ENCODE data around the gene FAM216B.
"Not testable (repeated sequence)": the region's sequence is repeated elsewhere in the genome, so short reads cannot be mapped to it uniquely, and the experiment has no call there.

FAM216B gene

DNA sequence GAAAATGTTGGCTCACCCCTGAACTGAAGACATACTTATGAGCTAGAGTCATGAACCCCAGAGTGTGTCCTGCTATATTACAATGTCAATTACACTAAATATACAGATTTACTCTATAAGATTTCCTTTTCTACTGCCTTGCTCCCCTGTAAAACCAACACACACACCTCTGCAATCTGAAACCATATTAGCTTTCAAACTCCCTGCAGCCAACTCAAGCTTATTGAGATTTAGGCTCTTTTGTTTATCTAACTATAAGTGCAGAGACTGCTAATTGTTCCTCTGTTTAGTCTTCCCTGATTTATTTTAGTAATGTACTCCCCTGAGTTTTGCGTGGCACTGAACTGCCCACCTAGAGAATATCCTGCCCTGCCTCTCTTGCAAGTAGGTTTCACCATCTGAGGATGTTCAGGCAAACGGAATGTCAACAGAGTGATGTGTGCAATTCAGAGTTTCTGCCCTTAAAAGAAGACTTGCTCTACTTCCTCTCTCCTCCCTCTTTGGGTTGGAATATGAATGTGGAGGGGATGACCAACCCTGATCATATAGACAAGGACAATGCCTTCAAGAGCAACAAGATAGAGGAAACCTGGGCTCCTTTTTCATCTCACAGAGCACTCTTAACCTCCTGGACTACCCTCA lies 22.3 kb downstream of the FAM216B start:
- Mint-ChIP-seq H3K9me3 (no peaks in the 10 kb centered on the region), H3K27me3 (peaks cover 2% of the 10 kb centered on the region), H3K27ac (no peak overlapping the region), H3K4me1 (no peaks in the 10 kb centered on the region), H3K36me3 (no peaks in the 10 kb centered on the region), H3K4me3 (no peak overlapping the region)

DNA sequence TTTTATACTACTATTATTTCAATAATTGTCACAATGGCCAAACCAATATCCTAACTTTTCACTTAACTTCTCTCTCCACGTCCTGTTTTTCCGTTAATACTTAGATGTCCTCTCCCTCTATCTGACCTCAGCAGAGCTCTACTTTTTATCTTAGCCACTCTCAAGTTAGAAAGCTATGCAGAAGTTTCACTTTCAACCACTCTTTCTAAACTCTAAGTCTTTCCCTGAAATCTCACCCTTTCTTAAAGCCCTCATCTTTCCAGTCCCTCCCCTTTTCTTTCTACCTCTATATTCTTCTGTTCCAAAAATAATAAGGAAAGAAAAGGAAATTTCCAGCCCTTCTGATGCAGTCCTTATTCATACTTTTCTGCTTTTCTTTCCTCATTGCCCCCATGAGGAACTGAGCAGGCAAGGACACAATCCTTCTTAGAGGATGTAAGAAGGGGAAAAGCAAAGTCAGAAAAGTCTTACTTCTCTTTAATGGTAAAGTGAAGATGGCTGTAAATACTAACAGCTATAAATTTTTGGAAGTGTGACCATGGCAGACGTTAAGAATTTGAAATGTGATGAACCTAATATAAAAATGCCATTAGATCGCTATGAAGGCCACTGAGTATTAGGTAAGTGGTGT lies 23.0 kb downstream of the FAM216B start:
- H3K36me3 Mint-ChIP-seq = no peaks in the 10 kb centered on the region
- peaks cover 5% of the 10 kb centered on the region for H3K27me3 Mint-ChIP-seq
- H3K4me3 Mint-ChIP-seq = no peak overlapping the region
- H3K27ac Mint-ChIP-seq = no peak overlapping the region
- H3K4me1 Mint-ChIP-seq = no peaks in the 10 kb centered on the region
- H3K9me3 Mint-ChIP-seq = no peaks in the 10 kb centered on the region

DNA sequence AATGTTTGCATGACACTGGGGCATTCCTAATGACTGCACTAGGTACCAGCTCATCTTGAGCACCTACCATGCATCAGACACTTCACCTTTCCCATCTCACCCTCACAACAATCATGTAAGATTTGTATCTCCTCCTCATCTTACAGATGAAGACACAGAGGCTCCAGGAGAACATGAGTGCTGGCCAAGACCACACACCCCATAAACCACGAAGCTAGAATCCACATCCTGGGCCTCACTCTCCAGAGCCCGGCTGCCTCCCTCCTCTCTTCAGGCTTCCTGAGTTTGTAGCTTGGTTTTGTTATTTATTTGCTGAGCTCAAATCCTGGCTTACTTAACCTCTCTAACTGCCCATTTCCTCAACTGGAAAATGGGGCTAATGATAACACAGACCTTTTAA lies 25.9 kb downstream of the FAM216B start:
- no peak overlapping the region for H3K4me3 Mint-ChIP-seq
- no peaks in the 10 kb centered on the region for H3K36me3 Mint-ChIP-seq
- H3K9me3 Mint-ChIP-seq = no peaks in the 10 kb centered on the region
- peaks cover 8% of the 10 kb centered on the region for H3K27me3 Mint-ChIP-seq
- no peak overlapping the region for H3K27ac Mint-ChIP-seq
- no peaks in the 10 kb centered on the region for H3K4me1 Mint-ChIP-seq

DNA sequence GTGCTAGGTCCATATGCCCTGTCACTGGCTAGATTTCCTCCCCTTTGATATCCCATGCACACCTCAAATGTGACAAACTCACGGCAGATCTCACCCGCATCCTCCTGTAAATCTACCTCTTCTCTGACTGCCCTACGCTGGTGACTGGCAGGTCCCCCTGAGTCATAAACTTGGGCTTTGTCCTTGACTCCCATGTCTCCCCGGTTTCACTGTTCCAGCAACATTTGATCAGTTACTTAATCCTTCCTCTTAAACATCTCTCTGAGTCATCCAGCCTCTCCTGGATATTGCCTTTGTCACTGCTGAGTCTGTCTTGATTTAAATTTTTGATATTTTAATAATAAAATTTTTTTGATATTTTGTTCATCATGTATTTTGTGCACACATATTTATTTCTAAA lies 26.5 kb downstream of the FAM216B start:
- no peak overlapping the region for H3K4me3 Mint-ChIP-seq
- no peaks in the 10 kb centered on the region for H3K9me3 Mint-ChIP-seq
- no peaks in the 10 kb centered on the region for H3K4me1 Mint-ChIP-seq
- no peak overlapping the region for H3K27ac Mint-ChIP-seq
- H3K27me3 Mint-ChIP-seq = peaks cover 8% of the 10 kb centered on the region
- H3K36me3 Mint-ChIP-seq = no peaks in the 10 kb centered on the region

DNA sequence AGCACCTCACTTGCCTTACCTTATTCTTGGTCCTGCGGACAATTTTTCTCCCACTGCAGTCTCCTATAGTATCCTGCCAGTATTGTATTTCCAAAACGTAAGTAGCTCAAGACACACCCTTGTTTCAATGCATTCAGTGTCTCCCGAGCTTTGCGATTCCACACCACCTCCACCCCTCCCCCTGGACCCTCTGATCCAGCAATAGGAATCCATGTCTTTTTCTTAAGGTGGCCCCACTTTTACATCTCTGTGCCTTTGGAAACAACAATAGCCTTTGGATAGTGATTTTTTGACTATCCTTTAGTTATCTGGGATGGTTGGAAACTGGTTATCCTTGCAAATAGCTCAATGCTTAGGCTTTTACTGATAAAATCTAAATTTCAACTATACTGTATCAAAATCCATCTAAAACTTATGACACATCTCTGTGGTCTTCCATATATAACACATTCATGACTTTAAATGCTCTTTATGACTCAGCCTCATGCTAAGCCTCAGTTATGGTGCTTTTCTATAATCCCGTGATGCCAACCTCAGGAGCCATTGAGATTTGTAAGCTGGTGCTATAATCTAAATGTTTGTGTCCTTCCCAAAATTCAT lies 27.1 kb downstream of the FAM216B start:
- H3K9me3 Mint-ChIP-seq = no peaks in the 10 kb centered on the region
- no peak overlapping the region for H3K4me3 Mint-ChIP-seq
- no peaks in the 10 kb centered on the region for H3K36me3 Mint-ChIP-seq
- peaks cover 10% of the 10 kb centered on the region for H3K27me3 Mint-ChIP-seq
- H3K4me1 Mint-ChIP-seq = no peaks in the 10 kb centered on the region
- H3K27ac Mint-ChIP-seq = no peak overlapping the region

DNA sequence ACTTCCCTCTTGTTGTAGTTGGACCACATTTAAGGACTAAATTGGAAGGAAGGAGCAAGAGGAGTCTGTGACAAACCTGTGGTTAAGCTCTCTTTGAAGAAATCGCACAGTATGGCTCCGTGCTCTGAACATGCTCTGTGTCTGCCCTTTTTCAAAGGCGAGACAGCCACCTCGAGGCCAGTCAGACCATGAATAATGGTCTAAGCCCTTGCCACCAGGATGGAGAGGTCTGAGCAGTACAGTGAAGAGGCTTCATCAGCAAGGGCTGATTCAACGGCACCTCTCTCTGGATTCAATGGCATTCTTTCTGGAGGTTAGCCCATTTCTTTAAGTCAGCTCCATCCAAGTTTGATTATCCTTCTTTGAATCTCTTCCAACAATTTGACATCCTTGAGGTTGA lies 30.9 kb downstream of the FAM216B start:
- Mint-ChIP-seq H3K4me3 (no peak overlapping the region), H3K4me1 (no peaks in the 10 kb centered on the region), H3K27ac (no peak overlapping the region), H3K36me3 (no peaks in the 10 kb centered on the region), H3K9me3 (no peaks in the 10 kb centered on the region), H3K27me3 (peaks cover 18% of the 10 kb centered on the region)

DNA sequence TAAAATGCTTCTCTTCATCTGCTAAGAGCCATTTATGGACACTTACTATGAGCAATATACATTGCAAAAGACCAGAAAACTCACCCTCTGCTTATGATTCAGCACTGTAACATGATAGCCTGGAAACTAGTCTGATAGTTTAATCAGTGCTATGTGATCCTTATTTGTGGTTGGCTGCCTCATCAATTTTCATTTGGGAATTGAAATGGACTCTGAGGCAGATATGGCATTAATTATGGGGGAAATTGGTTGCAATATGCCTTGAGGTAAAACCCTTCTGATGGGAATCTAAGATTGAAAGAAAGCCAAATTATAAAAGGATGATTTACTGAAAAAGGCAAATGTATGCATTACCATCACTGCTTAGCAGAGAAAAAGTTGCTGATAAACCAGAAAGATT lies 33.5 kb downstream of the FAM216B start:
- H3K4me1 Mint-ChIP-seq = no peaks in the 10 kb centered on the region
- no peak overlapping the region for H3K4me3 Mint-ChIP-seq
- peaks cover 18% of the 10 kb centered on the region for H3K27me3 Mint-ChIP-seq
- no peaks in the 10 kb centered on the region for H3K36me3 Mint-ChIP-seq
- H3K9me3 Mint-ChIP-seq = no peaks in the 10 kb centered on the region
- H3K27ac Mint-ChIP-seq = no peak overlapping the region

DNA sequence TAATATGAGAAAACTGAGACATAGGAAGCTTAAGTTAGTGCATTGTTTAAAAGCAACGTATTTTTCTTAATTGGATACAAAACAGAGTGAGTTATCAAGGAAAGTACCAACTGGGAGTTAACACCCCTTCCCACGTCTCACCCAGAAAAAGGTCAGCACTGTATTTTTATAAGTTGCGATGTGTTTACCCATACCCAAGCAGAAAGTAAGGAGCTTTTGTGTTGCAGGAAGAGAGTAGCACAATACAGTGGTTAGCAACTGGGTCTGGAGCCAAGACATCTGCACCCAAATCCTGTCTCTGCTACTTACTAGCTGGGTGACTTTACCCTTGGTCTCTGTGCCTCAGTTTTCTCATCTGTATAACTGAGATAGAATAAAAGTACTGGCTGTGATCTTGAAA lies 34.3 kb downstream of the FAM216B start:
- Mint-ChIP-seq H3K27me3 (peaks cover 18% of the 10 kb centered on the region), H3K36me3 (no peaks in the 10 kb centered on the region), H3K27ac (no peak overlapping the region), H3K4me1 (no peaks in the 10 kb centered on the region), H3K4me3 (no peak overlapping the region), H3K9me3 (no peaks in the 10 kb centered on the region)

DNA sequence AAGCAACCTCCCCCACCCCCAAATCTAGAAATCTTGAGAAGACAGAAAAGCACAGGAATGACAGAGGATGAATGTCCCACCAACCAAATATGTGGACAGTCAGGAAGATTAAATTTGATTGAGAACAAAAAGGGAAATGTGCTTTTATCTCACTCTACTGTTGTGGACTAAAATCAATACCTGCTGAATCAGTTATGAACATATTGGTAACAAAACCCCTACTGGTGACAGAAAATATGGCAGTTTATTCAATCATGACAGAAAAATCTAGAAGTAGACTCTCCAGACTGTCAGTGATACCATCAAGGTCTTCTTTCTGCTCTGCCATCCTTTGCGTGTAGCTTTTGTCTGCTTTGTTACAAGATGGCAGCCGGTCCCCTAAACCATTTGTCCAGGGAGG lies 35.2 kb downstream of the FAM216B start:
- no peaks in the 10 kb centered on the region for H3K9me3 Mint-ChIP-seq
- no peaks in the 10 kb centered on the region for H3K36me3 Mint-ChIP-seq
- H3K27ac Mint-ChIP-seq = no peak overlapping the region

DNA sequence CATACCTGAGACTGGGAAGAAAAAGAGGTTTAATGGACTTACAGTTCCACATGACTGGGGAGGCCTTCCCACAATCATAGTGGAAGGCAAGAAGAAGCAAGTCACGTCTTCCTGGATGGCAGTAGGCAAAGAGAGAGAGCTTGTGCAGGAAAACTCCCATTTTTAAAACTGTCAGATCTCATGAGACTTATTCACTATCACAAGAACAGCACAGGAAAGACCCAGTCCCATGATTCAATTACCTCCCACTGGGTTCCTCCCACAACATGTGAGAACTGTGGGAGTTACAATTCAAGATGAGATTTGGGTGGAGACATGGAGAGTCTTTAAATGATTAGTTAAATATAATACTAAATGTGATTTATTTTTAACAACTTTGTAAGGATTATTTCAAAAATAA lies 38.3 kb downstream of the FAM216B start:
- not testable (repeated sequence) for H3K9me3 Mint-ChIP-seq, H3K36me3 Mint-ChIP-seq, H3K27ac Mint-ChIP-seq, H3K4me1 Mint-ChIP-seq, H3K4me3 Mint-ChIP-seq
- H3K27me3 Mint-ChIP-seq = peaks cover 13% of the 10 kb centered on the region

More for the DNA sequence above, 35.2 kb downstream of the FAM216B start:
- H3K27me3 Mint-ChIP-seq = peaks cover 14% of the 10 kb centered on the region
- no peak overlapping the region for H3K4me3 Mint-ChIP-seq
- no peaks in the 10 kb centered on the region for H3K4me1 Mint-ChIP-seq

DNA sequence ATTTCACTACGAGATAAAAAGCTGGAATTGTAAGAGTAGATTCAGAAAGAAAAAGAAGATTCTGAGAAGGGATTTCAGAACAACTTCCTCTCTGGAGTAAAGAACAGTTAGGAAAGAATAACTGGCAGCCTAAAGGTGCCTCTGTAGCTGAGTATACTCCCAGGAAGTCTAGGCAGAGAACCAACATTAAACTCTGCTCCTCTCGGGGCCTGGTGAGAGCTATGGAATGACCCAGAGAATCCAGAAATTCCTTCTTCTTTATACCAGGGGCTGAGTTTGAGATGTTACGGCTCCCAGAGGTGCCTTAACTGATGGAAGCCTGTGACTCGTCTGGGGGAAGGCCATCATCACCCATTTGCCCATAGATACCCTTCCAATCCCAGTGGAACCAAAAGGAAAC lies 39.1 kb downstream of the FAM216B start:
- no peak overlapping the region for H3K4me3 Mint-ChIP-seq
- peaks cover 18% of the 10 kb centered on the region for H3K27me3 Mint-ChIP-seq
- no peaks in the 10 kb centered on the region for H3K36me3 Mint-ChIP-seq
- no peak overlapping the region for H3K27ac Mint-ChIP-seq
- no peaks in the 10 kb centered on the region for H3K4me1 Mint-ChIP-seq
- H3K9me3 Mint-ChIP-seq = no peaks in the 10 kb centered on the region

DNA sequence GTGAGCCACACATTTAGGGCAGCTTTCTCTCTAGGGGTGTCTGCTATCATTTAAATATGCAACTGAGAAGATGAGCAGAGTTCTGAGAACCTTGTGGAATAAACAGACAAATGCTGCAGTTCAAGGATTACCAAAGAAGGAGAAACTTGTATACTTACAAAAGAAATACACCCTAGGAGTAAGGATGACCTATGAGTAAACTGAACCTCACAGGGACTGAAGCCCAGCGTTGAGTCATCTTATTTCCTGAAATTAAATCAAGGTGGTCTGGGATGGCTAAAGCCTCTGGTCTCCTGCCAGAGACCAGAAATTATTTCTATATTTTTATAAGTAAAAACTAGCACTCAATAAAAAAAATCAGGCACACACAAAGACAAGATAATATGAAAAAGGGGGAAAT lies 40.1 kb downstream of the FAM216B start:
- H3K27ac Mint-ChIP-seq = no peak overlapping the region
- H3K36me3 Mint-ChIP-seq = no peaks in the 10 kb centered on the region
- no peaks in the 10 kb centered on the region for H3K4me1 Mint-ChIP-seq
- no peaks in the 10 kb centered on the region for H3K9me3 Mint-ChIP-seq
- peaks cover 18% of the 10 kb centered on the region for H3K27me3 Mint-ChIP-seq
- H3K4me3 Mint-ChIP-seq = no peak overlapping the region

DNA sequence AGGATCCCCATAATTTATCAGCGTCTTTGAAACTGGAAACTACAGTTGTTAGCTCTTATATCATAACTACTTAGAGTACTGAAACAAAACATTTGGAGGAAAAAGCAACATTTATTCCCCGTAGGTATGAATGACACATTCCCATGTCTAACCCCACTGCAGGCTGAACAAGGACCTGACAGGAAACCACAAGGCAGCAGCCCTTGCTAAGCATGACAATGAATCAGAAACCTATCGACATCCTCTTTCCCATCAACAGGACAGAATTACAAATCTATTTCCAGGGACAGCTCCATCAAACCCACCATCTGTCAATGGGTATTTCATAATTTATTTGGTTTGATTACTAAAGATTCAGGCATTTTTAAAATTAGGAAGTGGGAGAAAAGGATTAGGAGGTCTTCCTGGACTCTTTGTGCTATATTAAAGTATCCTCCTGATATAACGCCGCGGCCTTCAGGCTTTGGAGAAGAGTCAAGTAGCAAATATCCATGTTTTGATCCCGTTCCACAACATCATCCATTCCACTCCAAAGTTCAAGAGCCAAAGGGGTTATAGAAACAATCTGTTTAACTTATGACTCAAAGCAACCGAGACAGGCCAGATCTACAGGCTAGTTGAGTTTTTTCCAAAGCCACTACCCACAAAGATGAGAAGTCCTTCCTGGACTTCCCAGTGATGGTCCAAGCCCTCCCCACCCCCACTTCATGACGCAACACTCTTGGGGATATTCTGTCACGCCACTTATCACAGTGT lies 51.1 kb downstream of the FAM216B start:
- Mint-ChIP-seq H3K36me3 (no peaks in the 10 kb centered on the region), H3K4me3 (no peak overlapping the region), H3K27ac (no peak overlapping the region), H3K27me3 (peaks cover 5% of the 10 kb centered on the region), H3K4me1 (no peaks in the 10 kb centered on the region), H3K9me3 (no peaks in the 10 kb centered on the region)

DNA sequence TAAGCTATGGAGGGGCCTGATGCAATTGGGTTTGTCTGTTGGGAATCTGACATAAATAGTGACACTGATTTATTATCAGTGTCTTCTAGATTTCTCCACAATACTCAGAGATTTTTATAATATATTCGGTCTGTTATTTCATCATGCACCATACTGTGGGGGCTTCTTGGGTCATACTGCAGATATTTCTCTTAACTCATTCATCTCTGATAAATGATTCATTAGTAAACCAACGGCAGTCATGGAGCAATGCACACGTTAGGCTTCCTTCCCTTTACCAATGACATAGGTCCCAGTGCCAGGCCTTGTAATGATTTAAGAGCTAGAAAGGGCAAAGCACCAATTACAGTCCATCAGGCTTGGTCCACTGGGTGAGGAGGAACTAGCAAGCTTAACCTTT lies 53.6 kb downstream of the FAM216B start:
- H3K27ac Mint-ChIP-seq = no peak overlapping the region
- H3K9me3 Mint-ChIP-seq = no peaks in the 10 kb centered on the region
- H3K4me1 Mint-ChIP-seq = no peaks in the 10 kb centered on the region
- H3K27me3 Mint-ChIP-seq = peaks cover 5% of the 10 kb centered on the region
- H3K4me3 Mint-ChIP-seq = no peak overlapping the region
- no peaks in the 10 kb centered on the region for H3K36me3 Mint-ChIP-seq

DNA sequence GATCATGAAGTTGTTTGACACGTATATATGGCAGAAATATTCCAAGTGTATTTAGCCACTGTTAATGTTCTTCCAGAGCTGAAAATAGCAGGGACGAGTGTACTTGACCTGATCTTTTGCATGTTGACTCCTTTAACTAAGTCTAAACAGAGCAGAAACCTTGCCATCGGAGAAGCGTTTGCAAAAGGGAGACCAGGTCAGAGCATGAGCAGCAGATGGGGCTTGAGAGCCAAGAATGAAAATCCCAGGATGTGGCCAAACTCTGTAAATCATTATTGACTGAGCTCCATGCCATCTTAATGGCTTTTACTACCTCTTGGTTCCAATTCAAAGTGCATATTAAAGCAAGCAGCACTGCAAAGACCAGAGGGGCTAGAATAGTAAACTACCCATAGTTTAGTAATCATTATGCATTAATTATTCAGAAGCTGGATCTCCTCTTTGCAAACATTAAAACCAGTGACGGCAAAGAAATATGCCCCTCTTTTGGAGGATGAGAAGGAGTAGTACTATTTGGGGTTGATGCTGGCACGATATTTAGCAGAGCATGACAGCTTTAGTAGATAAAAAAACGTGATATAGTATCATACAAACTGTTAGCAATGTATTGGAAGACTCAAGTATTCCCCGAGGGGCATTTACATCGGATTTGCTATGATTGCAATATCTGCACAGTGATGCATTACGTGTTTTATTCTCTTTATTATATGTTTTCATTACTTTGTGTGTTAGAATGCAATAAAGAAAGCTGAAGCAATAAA lies 55.7 kb downstream of the FAM216B start:
- no peak overlapping the region for H3K27ac Mint-ChIP-seq
- no peak overlapping the region for H3K4me3 Mint-ChIP-seq
- peaks cover 4% of the 10 kb centered on the region for H3K27me3 Mint-ChIP-seq
- H3K9me3 Mint-ChIP-seq = no peaks in the 10 kb centered on the region
- H3K36me3 Mint-ChIP-seq = no peaks in the 10 kb centered on the region
- H3K4me1 Mint-ChIP-seq = no peaks in the 10 kb centered on the region

Measured in activated naive CD4-positive, alpha-beta T cell treated with anti-CD3 and anti-CD28 coated beads, Interleukin-2, amount 50 U/mL, for 24 hours (primary cell).